Osteocyte (in vitro differentiated cells): Measurements from ENCODE around the gene VWA5A. TPM values are rescaled to one million over a fixed set of nuclear protein-coding genes. Genes with fewer than 3 reads are reported as not detected.

Experiments
- DNase-seq: peaks from one replicate; pipeline ENCODE4 v3.0.0; 2021; ENCODE audit warnings: mixed read lengths; ENCODE audit not compliant: unreplicated experiment; ENCODE audit errors: extremely low spot score
- H3K27ac Mint-ChIP-seq: one replicate; pipeline ENCODE4 v1.8.0; 2021; ENCODE audit warnings: mild to moderate bottlenecking, mixed read lengths; ENCODE audit not compliant: unreplicated experiment
- H3K27me3 Mint-ChIP-seq: one replicate; pipeline ENCODE4 v1.8.0; 2021; ENCODE audit warnings: mixed read lengths; ENCODE audit not compliant: unreplicated experiment
- H3K36me3 Mint-ChIP-seq: one replicate; pipeline ENCODE4 v1.8.0; 2021; ENCODE audit warnings: mixed read lengths; ENCODE audit not compliant: unreplicated experiment
- H3K4me1 Mint-ChIP-seq: one replicate; pipeline ENCODE4 v1.8.0; 2021; ENCODE audit warnings: mixed read lengths; ENCODE audit not compliant: unreplicated experiment
- H3K4me3 Mint-ChIP-seq: one replicate; pipeline ENCODE4 v1.8.0; 2021; ENCODE audit warnings: mild to moderate bottlenecking, moderate library complexity, mixed read lengths; ENCODE audit not compliant: unreplicated experiment
- H3K9me3 Mint-ChIP-seq: one replicate; pipeline ENCODE4 v1.8.0; 2021; ENCODE audit warnings: mixed read lengths; ENCODE audit not compliant: unreplicated experiment
- CTCF ChIP-seq: fragments of 200-600 bp; sonication (generic); IDR thresholded peaks from 2 replicates; pipeline ENCODE4 v1.5.0; 2021; ENCODE audit warnings: antibody characterized with exemption, mild to moderate bottlenecking, moderate library complexity
- total RNA-seq: library from RNA; stranded (reverse); gene quantifications from 2 replicates; pipeline ENCODE4 v1.2.1, GENCODE V29; 2021

Gene VWA5A
- total RNA-seq, 1 donor from 2014 or later = 10.0 TPM

- Mint-ChIP-seq H3K4me1 (no peaks in the 10 kb centered on the region), H3K27me3 (peaks cover 2% of the 10 kb centered on the region), H3K27ac (no peak overlapping the region), H3K9me3 (no peaks in the 10 kb centered on the region), H3K36me3 (no peaks in the 10 kb centered on the region), H3K4me3 (no peak overlapping the region)
- no peak for TF ChIP-seq CTCF
- no peak for DNase-seq
These were observed 57.3 kb downstream of the VWA5A start for GRCh38 chr11:124172599-124172998.

GRCh38 chr11:124174001-124174583 is 58.8 kb downstream of the VWA5A start:
- Mint-ChIP-seq H3K27ac (no peak overlapping the region), H3K9me3 (no peaks in the 10 kb centered on the region), H3K36me3 (no peaks in the 10 kb centered on the region), H3K27me3 (peaks cover 2% of the 10 kb centered on the region), H3K4me3 (no peak overlapping the region), H3K4me1 (no peaks in the 10 kb centered on the region)
- TF ChIP-seq CTCF = no peak
- no peak for DNase-seq

GRCh38 chr11:124176925-124177715 is 61.9 kb downstream of the VWA5A start:
- Mint-ChIP-seq H3K9me3 (no peaks in the 10 kb centered on the region), H3K36me3 (no peaks in the 10 kb centered on the region), H3K27me3 (peaks cover 14% of the 10 kb centered on the region), H3K4me3 (no peak overlapping the region), H3K27ac (no peak overlapping the region), H3K4me1 (no peaks in the 10 kb centered on the region)
- TF ChIP-seq CTCF = no peak
- no peak for DNase-seq

GRCh38 chr11:124179310-124179709 is 64.1 kb downstream of the VWA5A start:
- DNase-seq = no peak
- Mint-ChIP-seq H3K4me1 (no peaks in the 10 kb centered on the region), H3K27ac (no peak overlapping the region), H3K4me3 (no peak overlapping the region), H3K27me3 (peaks cover 16% of the 10 kb centered on the region), H3K36me3 (no peaks in the 10 kb centered on the region), H3K9me3 (no peaks in the 10 kb centered on the region)
- TF ChIP-seq CTCF = no peak

- no peaks in the 10 kb centered on the region for H3K9me3 Mint-ChIP-seq
- DNase-seq = no peak
- no peak within 1 kb of the TSS for H3K27ac Mint-ChIP-seq
- no peaks in the 10 kb centered on the region for H3K4me1 Mint-ChIP-seq
- TF ChIP-seq CTCF = no peak
- no peak within 1 kb of the TSS for H3K4me3 Mint-ChIP-seq
- H3K36me3 Mint-ChIP-seq = no peaks in the 10 kb centered on the region
- H3K27me3 Mint-ChIP-seq = peaks cover 19% of the 10 kb centered on the region
These were observed 67.8 kb downstream of the VWA5A start, which contains the start of gene OR10D3 for GRCh38 chr11:124183068-124183467. OR10D3 (plus strand) TSS chr11:124183345; CDS start chr11:124185270, 1,925 bp downstream.
